SK-N-SH treated with all-trans-retinoic acid at 6 μM for 48 hours (cell line): ENCODE results near the gene ZMIZ1.

ENCODE experiments used
- BACH2 ChIP-seq: fragments of 250-450 bp; sonication (Bioruptor Pico); IDR thresholded peaks from 2 replicates; pipeline ENCODE4 v1.9.0; 2021; ENCODE audit warnings: mild to moderate bottlenecking, borderline replicate concordance
- CSDC2 ChIP-seq: fragments of 250-450 bp; sonication (Bioruptor Pico); IDR thresholded peaks from 2 replicates; pipeline ENCODE4 v1.5.0; 2020; ENCODE audit warnings: mild to moderate bottlenecking, moderate library complexity
- ESRRG ChIP-seq: fragments of 250-450 bp; sonication (Bioruptor Pico); IDR thresholded peaks from 2 replicates; pipeline ENCODE4 v1.6.1; 2021; ENCODE audit warnings: mild to moderate bottlenecking
- ISL1 ChIP-seq: fragments of 250-450 bp; sonication (Bioruptor Pico); IDR thresholded peaks from 2 replicates; pipeline ENCODE4 v2.1.2; 2022; ENCODE audit warnings: mild to moderate bottlenecking, moderate library complexity
- OSR1 ChIP-seq: fragments of 250-450 bp; sonication (Bioruptor Pico); IDR thresholded peaks from 2 replicates; pipeline ENCODE4 v1.8.0; 2022; ENCODE audit warnings: moderate library complexity, mild to moderate bottlenecking, inconsistent platforms
- PATZ1 ChIP-seq: fragments of 250-450 bp; sonication (Bioruptor Pico); IDR thresholded peaks from 2 replicates; pipeline ENCODE4 v1.8.0; 2020; ENCODE audit warnings: mild to moderate bottlenecking, moderate library complexity, borderline replicate concordance
- SNAI2 ChIP-seq: fragments of 250-450 bp; sonication (Bioruptor Pico); IDR thresholded peaks from 2 replicates; pipeline ENCODE4 v1.5.0; 2020; ENCODE audit warnings: mild to moderate bottlenecking, moderate library complexity
- TCF4 ChIP-seq: fragments of 250-450 bp; sonication (Bioruptor Pico); IDR thresholded peaks from 2 replicates; pipeline ENCODE4 v1.8.0; 2021; ENCODE audit warnings: mild to moderate bottlenecking, moderate library complexity, borderline replicate concordance
- ZFP30 ChIP-seq: fragments of 450-650 bp; formaldehyde crosslinking; IDR thresholded peaks from 2 replicates; pipeline ENCODE4 v1.5.0; 2022; ENCODE audit warnings: mild to moderate bottlenecking, moderate library complexity
- ZNF8 ChIP-seq: fragments of 450-650 bp; formaldehyde crosslinking; IDR thresholded peaks from 2 replicates; pipeline ENCODE4 v1.5.0; 2020; ENCODE audit warnings: mild to moderate bottlenecking, moderate library complexity
- TF ChIP-seq, protein P1 (sequence below): fragments of 250-450 bp; sonication (Bioruptor Pico); IDR thresholded peaks from 2 replicates; pipeline ENCODE4 v1.5.0; 2020; ENCODE audit warnings: mild to moderate bottlenecking, moderate library complexity
- TF ChIP-seq, protein P2 (sequence below): fragments of 250-450 bp; sonication (Bioruptor Pico); IDR thresholded peaks from 2 replicates; pipeline ENCODE4 v1.8.0; 2021; ENCODE audit warnings: low read depth, mild to moderate bottlenecking, moderate library complexity, borderline replicate concordance

DNA sequence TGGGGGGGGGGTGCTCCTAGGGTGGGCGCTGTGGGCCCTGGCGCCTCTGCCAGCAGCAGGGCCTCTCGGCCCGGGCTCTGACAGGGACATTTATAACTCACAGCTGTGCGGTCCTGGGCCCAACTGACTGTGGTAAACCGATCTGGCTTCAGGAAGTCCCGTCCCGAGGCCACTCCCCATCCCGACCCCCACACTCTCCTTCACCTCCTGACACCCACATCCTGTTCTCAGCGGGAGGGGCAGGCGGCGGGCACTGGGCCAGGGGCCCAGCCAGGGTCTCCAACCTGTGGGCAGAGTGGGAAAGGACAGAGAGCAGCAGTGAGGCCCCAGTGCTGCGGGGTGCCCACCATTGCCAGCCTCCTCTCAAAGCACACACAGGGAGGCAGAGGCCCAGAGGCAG, 69.1 kb downstream of the ZMIZ1 start:
- no peak for TF ChIP-seq ZNF8
- no peak for TF ChIP-seq SNAI2 (CRISPR knock-in tag)
- TF ChIP-seq ISL1 (CRISPR knock-in tag) = no peak
- no peak for TF ChIP-seq CSDC2
- TF ChIP-seq OSR1 (CRISPR knock-in tag) = no peak
- TF ChIP-seq PATZ1 (CRISPR knock-in tag) = no peak
- TF ChIP-seq, protein P1, sequence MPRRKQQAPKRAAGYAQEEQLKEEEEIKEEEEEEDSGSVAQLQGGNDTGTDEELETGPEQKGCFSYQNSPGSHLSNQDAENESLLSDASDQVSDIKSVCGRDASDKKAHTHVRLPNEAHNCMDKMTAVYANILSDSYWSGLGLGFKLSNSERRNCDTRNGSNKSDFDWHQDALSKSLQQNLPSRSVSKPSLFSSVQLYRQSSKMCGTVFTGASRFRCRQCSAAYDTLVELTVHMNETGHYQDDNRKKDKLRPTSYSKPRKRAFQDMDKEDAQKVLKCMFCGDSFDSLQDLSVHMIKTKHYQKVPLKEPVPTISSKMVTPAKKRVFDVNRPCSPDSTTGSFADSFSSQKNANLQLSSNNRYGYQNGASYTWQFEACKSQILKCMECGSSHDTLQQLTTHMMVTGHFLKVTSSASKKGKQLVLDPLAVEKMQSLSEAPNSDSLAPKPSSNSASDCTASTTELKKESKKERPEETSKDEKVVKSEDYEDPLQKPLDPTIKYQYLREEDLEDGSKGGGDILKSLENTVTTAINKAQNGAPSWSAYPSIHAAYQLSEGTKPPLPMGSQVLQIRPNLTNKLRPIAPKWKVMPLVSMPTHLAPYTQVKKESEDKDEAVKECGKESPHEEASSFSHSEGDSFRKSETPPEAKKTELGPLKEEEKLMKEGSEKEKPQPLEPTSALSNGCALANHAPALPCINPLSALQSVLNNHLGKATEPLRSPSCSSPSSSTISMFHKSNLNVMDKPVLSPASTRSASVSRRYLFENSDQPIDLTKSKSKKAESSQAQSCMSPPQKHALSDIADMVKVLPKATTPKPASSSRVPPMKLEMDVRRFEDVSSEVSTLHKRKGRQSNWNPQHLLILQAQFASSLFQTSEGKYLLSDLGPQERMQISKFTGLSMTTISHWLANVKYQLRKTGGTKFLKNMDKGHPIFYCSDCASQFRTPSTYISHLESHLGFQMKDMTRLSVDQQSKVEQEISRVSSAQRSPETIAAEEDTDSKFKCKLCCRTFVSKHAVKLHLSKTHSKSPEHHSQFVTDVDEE = no peak
- TF ChIP-seq BACH2 (CRISPR knock-in tag) = no peak
- TF ChIP-seq ESRRG (CRISPR knock-in tag) = no peak
- TF ChIP-seq, protein P2, sequence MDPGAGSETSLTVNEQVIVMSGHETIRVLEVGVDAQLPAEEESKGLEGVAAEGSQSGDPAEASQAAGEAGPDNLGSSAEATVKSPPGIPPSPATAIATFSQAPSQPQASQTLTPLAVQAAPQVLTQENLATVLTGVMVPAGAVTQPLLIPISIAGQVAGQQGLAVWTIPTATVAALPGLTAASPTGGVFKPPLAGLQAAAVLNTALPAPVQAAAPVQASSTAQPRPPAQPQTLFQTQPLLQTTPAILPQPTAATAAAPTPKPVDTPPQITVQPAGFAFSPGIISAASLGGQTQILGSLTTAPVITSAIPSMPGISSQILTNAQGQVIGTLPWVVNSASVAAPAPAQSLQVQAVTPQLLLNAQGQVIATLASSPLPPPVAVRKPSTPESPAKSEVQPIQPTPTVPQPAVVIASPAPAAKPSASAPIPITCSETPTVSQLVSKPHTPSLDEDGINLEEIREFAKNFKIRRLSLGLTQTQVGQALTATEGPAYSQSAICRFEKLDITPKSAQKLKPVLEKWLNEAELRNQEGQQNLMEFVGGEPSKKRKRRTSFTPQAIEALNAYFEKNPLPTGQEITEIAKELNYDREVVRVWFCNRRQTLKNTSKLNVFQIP (CRISPR knock-in tag) = no peak
- no peak for TF ChIP-seq TCF4 (CRISPR knock-in tag)
- TF ChIP-seq ZFP30 (CRISPR knock-in tag) = no peak
